A549 (cell line): ENCODE measurements around the gene RGS13. TPM values are rescaled to one million over a fixed set of nuclear protein-coding genes. Genes with fewer than 3 reads are reported as not detected.
A peak's percentile ranks its signal among the peaks of the same experiment; 100 is the strongest.

Experiments used
- ATAC-seq, 2 experiments: fragments of 200-7000 bp in 1 of 2; fragments of >200 bp in 1 of 2; cut with Nextera tagmentation in 1 of 2; cut with Tn5 transposase in 1 of 2; 3 replicates each; pipeline versions ENCODE4 v1.8.0 to v1.9.1; 2018 to 2020; ENCODE audit warnings: mild to moderate bottlenecking in 1 of 2, moderate library complexity in 1 of 2
- CTCF ChIA-PET: fragments of 300-600 bp; sonication (Branson Sonifier 250); formaldehyde crosslinking; extraction: SDS; loops from one replicate; lab custom pipeline; 2021; ENCODE audit warnings: antibody characterized with exemption, inconsistent platforms; lab: Yijun Ruan, JAX
- POLR2A ChIA-PET: fragments of 350-600 bp; formaldehyde crosslinking; extraction: SDS; loops from one replicate; lab custom pipeline; 2021; ENCODE audit warnings: antibody characterized with exemption, inconsistent platforms; lab: Yijun Ruan, JAX
- DNase-seq, 2 experiments: peaks; one replicate each; pipeline versions ENCODE4 v3.0.0 to v3.0.0-alpha.2; 2011 to 2016; ENCODE audit warnings: low read depth in 1 of 2, low spot score in 1 of 2
- FAIRE-seq: peaks from 2 replicates; lab custom pipeline; 2011; peaks lifted over from hg19 to GRCh38; lab: Jason Lieb, UNC
- H3K27ac ChIP-seq, 2 experiments: fragments of >200 bp; sonication (Bioruptor Twin); formaldehyde crosslinking; 3 replicates each; pipeline ENCODE4 v1.5.1; 2016 to 2017
- H3K4me1 ChIP-seq: fragments of >200 bp; sonication (Bioruptor Twin); formaldehyde crosslinking; 3 replicates; pipeline ENCODE4 v1.6.1; 2016
- H3K4me2 ChIP-seq: fragments of >200 bp; sonication (Bioruptor Twin); formaldehyde crosslinking; 3 replicates; pipeline ENCODE4 v1.6.1; 2016
- H3K4me3 ChIP-seq: fragments of >200 bp; sonication (Bioruptor Twin); formaldehyde crosslinking; 3 replicates; pipeline ENCODE4 v1.5.1; 2016
- H3K9me3 ChIP-seq: fragments of >200 bp; sonication (Bioruptor Twin); formaldehyde crosslinking; 3 replicates; pipeline ENCODE4 v1.6.1; 2016
- CEBPB ChIP-seq, 2 experiments: fragments of >200 bp in 1 of 2; sonication (Bioruptor Twin) in 1 of 2; formaldehyde crosslinking in 1 of 2; IDR thresholded peaks; 2 replicates each; pipeline ENCODE4 v1.6.1; 2012 to 2016
- CHD2 ChIP-seq: fragments of 150-350 bp; IDR thresholded peaks from 2 replicates; pipeline ENCODE4 v1.6.1; 2014; ENCODE audit warnings: low read length; ENCODE audit not compliant: partially characterized antibody
- CTCF ChIP-seq: fragments of >200 bp; sonication (Bioruptor Twin); formaldehyde crosslinking; IDR thresholded peaks from 3 replicates; pipeline ENCODE4 v1.5.1; 2016
- E2F6 ChIP-seq: IDR thresholded peaks from 2 replicates; pipeline ENCODE4 v1.6.1; 2012; ENCODE audit warnings: low read depth, borderline replicate concordance
- EHF ChIP-seq: fragments of 250-450 bp; sonication (Bioruptor Pico); IDR thresholded peaks from 2 replicates; pipeline ENCODE4 v1.5.0; 2020; ENCODE audit warnings: mild to moderate bottlenecking
- FOSB ChIP-seq: fragments of 250-450 bp; sonication (Bioruptor Pico); IDR thresholded peaks from 2 replicates; pipeline ENCODE4 v1.5.0; 2020; ENCODE audit warnings: mild to moderate bottlenecking, moderate library complexity
- FOSL2 ChIP-seq, 2 experiments: fragments of 450-650 bp in 1 of 2; fragments of >200 bp in 1 of 2; sonication (Bioruptor Twin) in 1 of 2; formaldehyde crosslinking; IDR thresholded peaks; 2 replicates each; pipeline versions ENCODE4 v1.5.0 to v1.6.1; 2016 to 2020; ENCODE audit warnings: mild to moderate bottlenecking in 1 of 2, moderate library complexity in 1 of 2
- FOXS1 ChIP-seq: fragments of 250-450 bp; sonication (Bioruptor Pico); IDR thresholded peaks from 2 replicates; pipeline ENCODE4 v1.5.0; 2020; ENCODE audit warnings: mild to moderate bottlenecking, moderate library complexity
- GATA3 ChIP-seq: IDR thresholded peaks from 2 replicates; pipeline ENCODE4 v1.6.1; 2012; ENCODE audit warnings: borderline replicate concordance
- HES2 ChIP-seq: fragments of >200 bp; sonication (Bioruptor Twin); formaldehyde crosslinking; IDR thresholded peaks from 2 replicates; pipeline ENCODE4 v1.6.1; 2016
- HEYL ChIP-seq: fragments of 250-450 bp; sonication (Bioruptor Pico); IDR thresholded peaks from 2 replicates; pipeline ENCODE4 v1.8.0; 2021; ENCODE audit warnings: mild to moderate bottlenecking, moderate library complexity
- HOXA7 ChIP-seq: fragments of 250-450 bp; sonication (Bioruptor Pico); IDR thresholded peaks from 2 replicates; pipeline ENCODE4 v1.5.0; 2020; ENCODE audit warnings: mild to moderate bottlenecking, moderate library complexity
- HOXB13 ChIP-seq: fragments of 250-450 bp; sonication (Bioruptor Pico); IDR thresholded peaks from 2 replicates; pipeline ENCODE4 v1.5.0; 2020; ENCODE audit warnings: low read depth, mild to moderate bottlenecking, moderate library complexity
- HOXB5 ChIP-seq: fragments of 250-450 bp; sonication (Bioruptor Pico); IDR thresholded peaks from 2 replicates; pipeline ENCODE4 v1.5.0; 2020; ENCODE audit warnings: mild to moderate bottlenecking, moderate library complexity
- JUNB ChIP-seq: fragments of >200 bp; sonication (Bioruptor Twin); formaldehyde crosslinking; IDR thresholded peaks from 2 replicates; pipeline ENCODE4 v1.6.1; 2016
- KDM1A ChIP-seq: fragments of 200-600 bp; sonication (generic); IDR thresholded peaks from 2 replicates; pipeline ENCODE4 v1.6.1; 2016; ENCODE audit warnings: low read depth, mild to moderate bottlenecking
- KDM5A ChIP-seq: fragments of 200-600 bp; sonication (generic); IDR thresholded peaks from 2 replicates; pipeline ENCODE4 v1.6.1; 2016; ENCODE audit warnings: antibody characterized with exemption, mild to moderate bottlenecking
- MAFK ChIP-seq: fragments of 450-650 bp; IDR thresholded peaks from 2 replicates; pipeline ENCODE4 v1.6.1; 2014; ENCODE audit not compliant: partially characterized antibody
- NFE2L2 ChIP-seq: fragments of 150-350 bp; conservative IDR thresholded peaks from 2 replicates; pipeline ENCODE4 v1.6.1; 2014; ENCODE audit warnings: low read length
- NPAS2 ChIP-seq: fragments of 250-450 bp; sonication (Bioruptor Pico); IDR thresholded peaks from 2 replicates; pipeline ENCODE4 v1.8.0; 2022; ENCODE audit warnings: mild to moderate bottlenecking, moderate library complexity, borderline replicate concordance
- POLR2AphosphoS2 ChIP-seq: conservative IDR thresholded peaks from 2 replicates; pipeline ENCODE4 v1.6.1; 2012; ENCODE audit warnings: low read length, improper control_type of control experiment, inconsistent platforms
- RAD21 ChIP-seq, 2 experiments: fragments of >200 bp in 1 of 2; sonication (Bioruptor Twin) in 1 of 2; formaldehyde crosslinking in 1 of 2; IDR thresholded peaks in 1 of 2; conservative IDR thresholded peaks in 1 of 2; 2 replicates in 1 of 2; 3 replicates in 1 of 2; pipeline ENCODE4 v1.6.1; 2012 to 2018; ENCODE audit warnings: inconsistent platforms in 1 of 2
- RNF2 ChIP-seq: fragments of 200-600 bp; sonication (generic); IDR thresholded peaks from 2 replicates; pipeline ENCODE4 v1.6.1; 2016; ENCODE audit warnings: low read depth, mild to moderate bottlenecking, antibody characterized with exemption, moderate library complexity, borderline replicate concordance
- SREBF2 ChIP-seq: fragments of 450-650 bp; IDR thresholded peaks from 2 replicates; pipeline ENCODE4 v1.6.1; 2014; ENCODE audit warnings: mild to moderate bottlenecking, moderate library complexity
- USF2 ChIP-seq: fragments of 450-650 bp; IDR thresholded peaks from 2 replicates; pipeline ENCODE4 v1.6.1; 2014; ENCODE audit warnings: antibody characterized with exemption
- ZFP36 ChIP-seq: fragments of 450-650 bp; IDR thresholded peaks from 2 replicates; pipeline ENCODE4 v1.6.1; 2014; ENCODE audit warnings: borderline replicate concordance; ENCODE audit not compliant: partially characterized antibody
- WGBS: methylation state at CpG from one replicate; pipeline ENCODE4 v1.1.6; 2017; ENCODE audit errors: missing lambda C conversion rate; 5-methylcytosine and 5-hydroxymethylcytosine counted together
- polyA plus RNA-seq, 4 experiments: library from polyadenylated mRNA; depleted of rRNA in 3 of 4; stranded (reverse); fragments of >200 nt; fragmentation: RNase III in 1 of 4; extraction: RNeasy Plus Mini Kit Qiagen cat#74134 plus additional on column Dnase treatment in 1 of 4; gene quantifications; 2 replicates in 3 of 4; 3 replicates in 1 of 4; pipeline ENCODE4 v1.2.3, GENCODE V29; 2011 to 2017
- TF ChIP-seq, protein P1 (sequence below): fragments of 250-450 bp; sonication (Bioruptor Pico); IDR thresholded peaks from 2 replicates; pipeline ENCODE4 v1.5.0; 2020; ENCODE audit warnings: low read depth, mild to moderate bottlenecking, moderate library complexity
- TF ChIP-seq, protein P2 (sequence below): fragments of 150-350 bp; IDR thresholded peaks from 2 replicates; pipeline ENCODE4 v1.6.1; 2014; ENCODE audit warnings: low read depth, mild to moderate bottlenecking, low read length
- TF ChIP-seq, protein P3 (sequence below): IDR thresholded peaks from 2 replicates; pipeline ENCODE4 v1.6.1; 2012

The RGS13 gene
- polyA plus RNA-seq, 2 of the 4 experiments (the other 2 are of a cell fraction), result not detected

GRCh38 chr1:192697771-192698170, 61.8 kb downstream of the RGS13 start (continued):
- no peak for TF ChIP-seq KDM1A
- TF ChIP-seq POLR2AphosphoS2, result no peak
- no peak for TF ChIP-seq NFE2L2
- no peak for TF ChIP-seq NPAS2 (CRISPR knock-in tag)

DNA sequence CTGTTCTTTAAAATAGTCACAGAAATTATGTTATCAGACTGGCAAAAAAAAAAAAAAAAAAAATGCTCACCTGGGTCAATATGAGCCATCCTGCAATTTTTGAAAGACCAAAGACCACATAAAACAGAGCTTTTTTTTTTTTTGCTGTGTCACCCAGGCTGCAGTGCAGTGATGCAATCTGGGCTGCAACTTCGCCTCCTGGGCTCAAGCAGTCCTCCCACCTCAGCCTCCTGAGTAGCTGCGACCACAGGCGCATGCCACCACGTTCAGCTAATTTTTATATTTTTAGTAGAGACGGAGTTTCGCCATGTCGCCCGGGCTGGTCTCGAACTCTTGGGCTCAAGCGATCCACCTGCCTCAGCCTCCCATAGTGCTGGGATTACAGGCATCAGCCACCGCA, 62.8 kb downstream of the RGS13 start:
- FAIRE-seq (no peak), DNase-seq (no peak), ATAC-seq (no peak)
- Histone ChIP-seq H3K9me3 (no peaks in the 10 kb centered on the region), H3K4me3 (no peak overlapping the region), H3K4me1 (peaks cover 35% of the 10 kb centered on the region), H3K27ac (peak overlapping the region; percentile 19 to 75; a peak in 4 of 6 replicates), H3K4me2 (no peak overlapping the region)
- TF ChIP-seq, protein P1, sequence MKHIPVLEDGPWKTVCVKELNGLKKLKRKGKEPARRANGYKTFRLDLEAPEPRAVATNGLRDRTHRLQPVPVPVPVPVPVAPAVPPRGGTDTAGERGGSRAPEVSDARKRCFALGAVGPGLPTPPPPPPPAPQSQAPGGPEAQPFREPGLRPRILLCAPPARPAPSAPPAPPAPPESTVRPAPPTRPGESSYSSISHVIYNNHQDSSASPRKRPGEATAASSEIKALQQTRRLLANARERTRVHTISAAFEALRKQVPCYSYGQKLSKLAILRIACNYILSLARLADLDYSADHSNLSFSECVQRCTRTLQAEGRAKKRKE (CRISPR knock-in tag), result no peak
- TF ChIP-seq CEBPB (IDR thresholded peaks at IDR 0.05), result 0 out of 4 replicates have a peak, but pooled peaks of 1 of the 2 experiments have one; percentile 32
- WGBS, result 94% methylated on average over 11 of the region's 11 CpGs
- CTCF ChIA-PET, result interaction anchor here (1.0 kb wide), 1 partner anchor 12 kb away, joined by 3 read pairs; no protein-coding TSS in a partner anchor
- POLR2A ChIA-PET, result interaction anchor here (0.6 to 0.7 kb wide), 2 partner anchors 45 to 256 kb away, joined by 3 to 4 read pairs; no protein-coding TSS in a partner anchor

GRCh38 chr1:192700834-192701271, 64.9 kb downstream of the RGS13 start:
- no peak for FAIRE-seq
- ChIA-PET POLR2A (interaction anchor here (0.7 to 0.8 kb wide), 2 partner anchors 107 to 108 kb away, joined by 3 to 4 read pairs; partner anchors contain the start of gene RGS2), CTCF (no interaction called here)
- Histone ChIP-seq H3K9me3 (no peaks in the 10 kb centered on the region), H3K4me3 (no peak overlapping the region), H3K27ac (peak overlapping the region; percentile 82 to 83), H3K4me1 (peaks cover 35% of the 10 kb centered on the region), H3K4me2 (peak overlapping the region; percentile 84)
- ATAC-seq, result peak; percentile 62 to 87; a peak in 3 of 6 replicates
- DNase-seq, result peak; percentile 35 to 45
- TF ChIP-seq E2F6 (no peak), CHD2 (no peak), GATA3 (peak; percentile 27; the same call in 1 of the 2 replicates), FOSL2 (IDR thresholded peaks at IDR 0.05) (peak; percentile 42; the same call in 1 of the 2 replicates), FOSL2 (CRISPR knock-in tag; IDR thresholded peaks at IDR 0.05) (peak; percentile 78), FOSB (no peak), MAFK (no peak), SREBF2 (no peak), RAD21 (conservative IDR thresholded peaks at IDR 0.05 in 1 of 2, IDR thresholded peaks at IDR 0.05 in 1 of 2) (no peak), CTCF (no peak), KDM5A (no peak), EHF (CRISPR knock-in tag) (no peak), CEBPB (IDR thresholded peaks at IDR 0.05) (peak in 1 of 2 experiments; percentile 36; a peak in 1 of 4 replicates), HES2 (no peak), HEYL (CRISPR knock-in tag) (no peak), POLR2AphosphoS2 (no peak), USF2 (no peak), KDM1A (no peak), HOXB13 (CRISPR knock-in tag) (no peak), RNF2 (no peak), ZFP36 (no peak), HOXB5 (CRISPR knock-in tag) (no peak), HOXA7 (no peak), JUNB (peak; percentile 54; the same call in 1 of the 2 replicates), FOXS1 (CRISPR knock-in tag) (no peak)
- TF ChIP-seq, protein P2, sequence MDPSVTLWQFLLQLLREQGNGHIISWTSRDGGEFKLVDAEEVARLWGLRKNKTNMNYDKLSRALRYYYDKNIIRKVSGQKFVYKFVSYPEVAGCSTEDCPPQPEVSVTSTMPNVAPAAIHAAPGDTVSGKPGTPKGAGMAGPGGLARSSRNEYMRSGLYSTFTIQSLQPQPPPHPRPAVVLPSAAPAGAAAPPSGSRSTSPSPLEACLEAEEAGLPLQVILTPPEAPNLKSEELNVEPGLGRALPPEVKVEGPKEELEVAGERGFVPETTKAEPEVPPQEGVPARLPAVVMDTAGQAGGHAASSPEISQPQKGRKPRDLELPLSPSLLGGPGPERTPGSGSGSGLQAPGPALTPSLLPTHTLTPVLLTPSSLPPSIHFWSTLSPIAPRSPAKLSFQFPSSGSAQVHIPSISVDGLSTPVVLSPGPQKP, result no peak
- TF ChIP-seq, protein P3, sequence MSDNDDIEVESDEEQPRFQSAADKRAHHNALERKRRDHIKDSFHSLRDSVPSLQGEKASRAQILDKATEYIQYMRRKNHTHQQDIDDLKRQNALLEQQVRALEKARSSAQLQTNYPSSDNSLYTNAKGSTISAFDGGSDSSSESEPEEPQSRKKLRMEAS, result no peak
